NCI-H510A treated with DMSO at 0.1 percent for 48 hours (cell line): ENCODE measurements around the gene GNPTAB.
"Not testable (repeated sequence)": the region's sequence is repeated elsewhere in the genome, so short reads cannot be mapped to it uniquely, and the experiment has no call there.

Experiments
- DNase-seq: peaks from one replicate; lab custom pipeline; 2025; lab: John Stamatoyannopoulos, UW

The GNPTAB gene

DNA sequence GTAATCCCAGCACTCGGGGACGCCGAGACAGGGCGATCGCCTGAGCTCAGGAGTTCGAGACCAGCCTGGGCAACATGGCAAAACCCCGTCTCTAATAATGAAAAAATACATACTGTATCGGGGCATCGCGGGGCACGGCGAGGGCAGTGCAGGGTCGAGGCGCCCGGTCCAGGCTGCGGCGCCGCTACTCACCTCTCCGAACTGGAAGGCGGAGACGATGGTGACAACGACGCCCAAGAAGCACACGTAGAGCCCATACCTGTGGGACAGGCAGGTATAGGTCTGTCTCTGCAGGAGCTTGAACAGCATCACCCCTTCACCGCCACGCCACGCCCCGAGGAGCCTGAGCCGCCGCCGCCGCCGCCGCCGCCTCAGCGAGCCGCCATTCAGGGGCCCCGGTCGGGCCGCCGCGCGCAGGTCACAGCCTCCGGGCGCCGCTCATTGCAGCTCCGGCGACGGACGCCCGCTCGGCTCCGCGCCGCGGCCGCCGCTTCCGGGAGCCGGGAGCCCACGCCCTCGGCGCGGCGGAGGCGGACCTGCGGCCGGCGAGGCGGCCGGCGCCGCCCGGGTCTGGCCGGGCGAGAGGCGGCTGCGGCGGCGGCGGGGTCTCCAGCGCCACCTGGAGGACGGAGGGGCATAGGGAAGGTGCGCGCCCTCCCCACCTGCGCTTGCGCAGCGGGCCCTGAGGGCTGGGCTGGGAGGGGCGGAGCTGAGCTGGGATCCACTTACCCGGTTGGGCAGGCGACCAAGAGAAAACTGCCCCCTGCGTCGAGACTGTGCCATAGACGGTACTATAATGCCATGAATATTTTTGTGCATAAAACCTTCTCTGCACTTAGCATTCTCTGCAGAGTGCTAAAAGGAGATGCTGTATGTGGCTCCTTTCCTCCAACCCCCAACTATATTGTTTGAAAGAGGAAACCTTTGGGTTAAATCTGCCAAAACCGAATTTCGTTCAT is at the start of gene GNPTAB:
GNPTAB (minus strand) TSS at position 593 of the 959 bp plus-strand sequence; CDS start at position 309, 284 bp downstream.
- DNase-seq = peak; percentile 82

GRCh38 chr12:101878243-101878821 is 47.6 kb upstream of the GNPTAB start:
- no peak for DNase-seq

- DNase-seq = no peak
Measured at GRCh38 chr12:101877806-101878242, 47.1 kb upstream of the GNPTAB start.

DNA sequence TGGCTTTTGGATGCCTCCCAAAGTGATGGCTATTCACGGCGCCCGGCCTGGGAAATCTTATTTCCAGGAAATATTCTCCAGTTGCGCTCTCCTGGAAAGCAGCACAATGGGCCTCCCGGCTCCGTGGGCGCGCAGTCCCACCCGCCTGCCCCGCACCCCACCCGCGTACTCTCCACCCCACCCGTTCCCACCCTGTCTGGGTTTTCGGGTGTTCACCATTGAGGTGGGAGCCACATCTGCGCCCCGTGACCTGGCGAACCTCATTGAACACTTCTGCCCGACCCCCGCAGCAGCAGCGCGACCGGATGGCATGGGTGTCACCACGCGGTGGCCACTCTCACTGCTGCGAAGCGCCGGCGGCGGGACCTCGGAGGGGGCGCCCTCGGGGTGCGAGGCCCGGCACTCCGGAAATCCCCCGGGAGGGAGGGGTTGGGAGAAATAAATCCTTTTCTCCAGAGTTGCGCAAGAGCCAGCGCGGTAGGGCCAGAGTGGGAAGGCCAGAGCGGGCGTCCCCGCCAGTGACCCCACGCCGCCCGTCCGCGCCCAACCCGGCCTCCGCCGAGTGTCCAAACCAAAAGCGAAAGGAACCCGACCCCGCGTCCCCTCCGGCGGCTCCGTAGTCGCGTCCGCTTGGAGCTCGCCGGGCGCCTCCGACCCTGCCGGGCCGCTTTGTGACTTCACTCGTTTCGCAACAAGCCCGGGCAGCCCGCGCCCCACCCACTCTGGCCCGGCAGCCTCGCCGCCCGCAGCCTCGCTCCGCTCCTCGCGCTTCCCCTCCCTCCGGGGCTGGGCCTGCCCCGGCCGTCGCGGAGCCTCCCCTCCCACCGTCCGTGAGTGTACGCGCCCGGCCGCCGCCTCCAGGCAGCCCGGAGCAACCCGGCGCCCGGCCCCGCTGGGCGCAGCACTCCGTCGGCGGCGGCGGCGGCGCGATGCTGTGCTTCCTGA is 46.4 kb upstream of the GNPTAB start, which contains the start of gene DRAM1:
DRAM1 (plus strand) TSS at position 720 of the 945 bp plus-strand sequence; CDS start at position 930, 210 bp downstream.
- DNase-seq = peak; percentile 58

GRCh38 chr12:101876322-101876860 is 45.6 kb upstream of the GNPTAB start:
- no peak for DNase-seq

DNA sequence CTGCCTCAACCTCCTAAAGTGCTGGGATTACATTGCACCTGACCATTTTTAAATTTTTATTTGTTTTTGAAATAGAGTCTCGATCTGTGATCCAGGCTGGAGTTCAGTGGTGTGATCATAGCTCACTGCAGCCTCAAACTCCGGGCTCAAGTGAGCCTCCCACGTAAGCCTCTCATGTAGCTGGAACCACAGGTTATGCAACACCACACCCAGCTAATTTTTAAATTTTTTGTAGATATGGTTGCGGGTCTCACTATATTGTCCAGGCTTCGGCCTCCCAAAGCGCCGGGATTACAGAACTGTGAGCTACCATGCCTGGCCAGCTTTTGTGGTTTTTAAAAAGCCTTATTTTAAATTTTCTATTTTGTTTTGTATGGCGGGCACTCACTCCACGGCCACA is 44.4 kb upstream of the GNPTAB start:
- no peak for DNase-seq

DNA sequence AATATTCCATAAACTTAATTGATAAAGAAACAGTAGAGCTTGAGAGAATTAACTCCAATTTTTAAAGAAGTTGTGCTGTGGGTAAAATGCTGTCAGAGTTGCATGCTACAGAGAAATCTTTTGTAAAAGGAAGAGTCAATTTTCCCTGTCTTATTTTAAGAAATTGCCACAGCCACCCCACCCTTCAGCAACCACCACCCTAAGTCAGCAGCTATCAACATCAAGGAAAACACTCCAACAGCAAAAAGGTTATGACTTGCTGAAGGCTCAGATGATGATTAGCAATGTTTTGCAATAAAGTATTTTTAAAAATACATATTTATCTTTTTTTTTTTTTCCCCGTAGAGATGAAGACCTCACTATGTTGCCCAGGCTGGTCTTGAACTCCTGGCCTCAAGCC is 40.2 kb upstream of the GNPTAB start:
- DNase-seq = no peak

DNA sequence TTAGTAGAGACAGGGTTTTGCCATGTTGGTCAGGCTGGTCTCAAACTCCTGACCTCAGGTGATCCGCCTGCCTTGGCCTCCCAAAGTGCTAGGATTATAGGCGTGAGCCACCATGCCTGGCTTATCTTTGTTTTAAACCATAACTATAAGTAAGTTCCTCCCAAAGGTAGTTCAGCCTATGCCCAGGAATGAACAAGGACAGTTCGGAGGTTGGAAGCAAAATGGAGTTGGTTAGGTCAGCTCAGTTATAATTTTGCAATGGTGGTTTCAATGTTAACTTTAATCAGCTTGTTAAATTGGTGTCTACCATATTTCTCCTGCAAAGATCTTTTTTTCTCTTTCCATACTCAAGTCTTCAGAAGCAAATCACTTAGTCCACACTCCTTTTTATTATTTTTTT is 36.9 kb upstream of the GNPTAB start:
- not testable (repeated sequence) for DNase-seq

DNA sequence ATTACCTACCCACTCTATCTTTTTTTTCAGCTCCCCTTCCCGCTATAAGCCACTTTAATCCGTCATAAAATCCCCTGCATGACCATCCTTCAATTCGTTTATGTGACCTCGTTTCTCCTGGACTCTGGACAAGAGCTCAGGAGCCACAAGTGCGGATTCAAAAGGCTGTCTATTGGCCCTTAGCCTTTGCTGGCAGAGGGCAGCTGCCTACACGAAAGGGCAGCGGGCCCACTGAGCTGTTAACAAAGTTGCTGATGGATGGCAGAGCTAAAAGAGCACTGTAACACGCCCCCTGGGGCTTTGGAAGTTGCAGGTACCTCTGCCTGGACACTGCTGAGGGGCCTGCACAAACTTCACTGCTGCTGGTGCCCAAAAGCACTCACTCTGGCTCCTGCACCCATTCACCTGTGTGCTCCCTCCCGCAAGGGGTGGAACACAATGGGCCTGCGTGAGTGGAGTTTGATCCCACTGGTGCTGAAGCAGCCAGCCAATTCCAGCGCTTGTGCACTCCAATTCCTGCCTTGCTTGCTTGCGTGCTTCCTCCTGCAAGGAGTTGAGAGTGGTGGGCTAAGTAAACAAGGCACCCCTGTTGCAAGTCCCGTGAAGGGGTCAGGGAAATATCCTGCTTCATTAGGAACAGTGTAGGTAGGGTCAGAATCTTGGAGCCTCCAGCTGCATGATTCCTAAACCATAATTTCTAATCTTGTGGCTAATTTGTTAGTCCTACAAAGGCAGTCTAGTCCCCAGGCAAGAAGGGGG is 36.0 kb upstream of the GNPTAB start:
- no peak for DNase-seq

GRCh38 chr12:101863981-101864380 is 33.2 kb upstream of the GNPTAB start:
- no peak for DNase-seq

DNA sequence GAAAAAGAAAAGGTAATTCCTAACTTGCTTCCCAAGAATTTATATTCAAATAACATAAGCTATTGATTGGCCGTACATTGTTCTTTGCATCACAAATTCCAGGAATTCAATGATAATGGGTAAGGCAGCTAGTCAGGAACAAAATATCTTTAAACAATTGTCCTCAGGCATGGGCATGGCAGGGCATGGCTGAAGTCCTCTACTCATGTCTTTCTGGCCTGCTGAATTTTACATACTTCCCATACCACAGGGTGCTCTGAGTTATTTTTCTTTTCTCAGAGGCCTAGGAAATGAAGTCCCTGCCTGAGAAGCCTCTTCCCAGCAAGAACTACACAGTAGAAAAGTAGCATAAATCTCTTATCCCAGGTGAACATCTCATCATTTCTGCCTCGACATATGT is 31.5 kb upstream of the GNPTAB start:
- no peak for DNase-seq

GRCh38 chr12:101861688-101862087 is 30.9 kb upstream of the GNPTAB start:
- not testable (repeated sequence) for DNase-seq

GRCh38 chr12:101859664-101860607 is 29.2 kb upstream of the GNPTAB start:
- DNase-seq = no peak

DNA sequence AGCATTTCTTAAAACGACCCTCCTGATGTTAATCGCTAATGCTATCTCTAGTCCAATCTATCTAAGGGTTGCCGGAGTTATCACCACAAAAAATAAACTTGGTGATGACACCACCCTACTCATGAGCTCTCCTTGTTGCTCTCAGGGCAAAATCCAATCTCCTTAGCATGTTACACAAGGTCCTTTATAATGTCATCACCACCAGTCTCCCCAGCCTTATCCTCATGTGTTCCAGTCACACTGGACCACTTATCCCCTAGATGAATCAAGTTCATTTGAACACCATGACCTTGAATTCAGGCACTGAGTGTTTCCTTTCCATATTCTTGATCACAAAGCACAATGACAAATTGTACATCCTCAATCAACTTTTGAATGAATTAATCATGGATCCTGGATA is 27.6 kb upstream of the GNPTAB start:
- no peak for DNase-seq

DNA sequence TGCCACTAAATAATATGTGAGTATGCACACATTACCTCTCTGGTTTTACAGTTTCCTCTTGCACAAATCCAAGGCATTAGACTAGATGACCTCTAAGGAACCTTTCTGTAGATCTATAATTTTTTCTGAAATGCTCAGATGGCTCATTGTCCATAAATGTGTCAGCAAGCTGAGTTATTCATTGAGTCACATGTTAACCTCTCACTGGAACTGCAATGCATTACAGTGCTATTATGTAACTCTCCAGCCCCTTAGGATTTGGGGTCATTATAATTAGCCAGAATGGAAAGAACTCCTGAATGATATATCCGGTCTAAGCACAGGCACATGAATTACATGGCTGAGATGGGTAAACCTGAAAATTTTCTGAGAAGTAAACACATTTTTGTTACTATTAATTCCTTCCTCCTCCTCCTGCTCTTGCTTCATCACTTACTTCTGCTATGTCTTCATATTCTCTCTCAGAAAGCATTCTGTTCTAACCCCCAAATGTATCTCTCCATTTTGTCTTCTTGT is 26.3 kb upstream of the GNPTAB start:
- no peak for DNase-seq

DNA sequence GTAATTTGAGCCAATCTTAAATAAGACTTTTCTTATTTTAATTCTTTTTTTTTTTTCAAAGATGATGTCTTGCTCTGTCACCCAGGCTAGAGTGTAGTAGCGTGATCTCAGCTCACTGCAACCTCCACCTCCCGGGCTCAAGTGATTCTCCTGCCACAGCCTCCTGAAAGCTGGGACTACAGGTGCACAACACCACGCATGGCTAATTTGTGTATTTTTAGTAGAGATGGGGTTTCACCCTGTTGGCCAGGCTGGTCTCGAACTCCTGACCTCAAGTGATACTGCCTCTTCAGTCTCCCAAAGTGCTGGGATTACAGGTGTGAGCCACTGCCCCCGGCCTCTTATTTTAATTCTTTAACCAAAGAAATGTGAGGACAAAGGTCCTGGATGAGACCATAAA is 25.9 kb upstream of the GNPTAB start:
- not testable (repeated sequence) for DNase-seq

DNA sequence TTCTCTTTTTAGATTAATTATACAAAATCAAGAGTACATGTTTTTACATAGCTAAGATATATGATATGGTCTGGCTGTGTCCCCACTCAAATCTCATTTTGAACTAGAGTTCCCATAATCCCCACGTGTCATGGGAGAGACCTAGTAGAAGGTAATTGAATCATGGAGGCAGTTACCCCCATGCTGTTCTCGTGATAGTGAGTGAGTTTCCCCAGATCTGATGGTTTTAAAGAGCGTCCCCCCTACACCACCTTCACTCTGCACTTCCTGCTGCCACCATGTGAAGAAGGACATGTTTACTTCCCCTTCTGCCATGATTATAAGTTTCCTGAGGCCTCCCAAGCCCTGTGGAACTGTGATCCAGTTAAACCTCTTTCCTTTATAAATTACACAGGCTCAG is 25.2 kb upstream of the GNPTAB start:
- DNase-seq = no peak

GRCh38 chr12:101855364-101855884 is 24.7 kb upstream of the GNPTAB start:
- no peak for DNase-seq

DNA sequence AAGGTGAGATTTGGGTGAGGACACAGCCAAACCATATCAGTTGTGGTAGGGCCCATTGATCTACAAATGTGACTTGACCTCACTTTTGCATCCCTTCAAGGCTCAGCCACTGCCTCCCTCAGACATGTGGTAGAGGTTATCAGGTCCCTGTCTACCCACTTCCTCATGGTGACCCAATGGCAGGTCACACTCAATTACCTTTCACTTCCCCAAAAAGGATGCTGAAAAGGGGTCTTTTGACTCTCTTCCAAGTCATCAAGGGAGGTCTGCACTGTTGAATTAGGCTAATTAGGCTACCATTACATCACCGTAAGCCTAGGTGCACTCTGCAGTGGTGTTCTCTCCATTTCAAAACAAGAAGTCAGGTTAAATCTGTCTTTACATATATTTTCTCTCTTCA is 24.0 kb upstream of the GNPTAB start:
- DNase-seq = no peak
